Transverse colon (tissue), 4 donors: ENCODE data around the gene ZNF318. TPM values are rescaled to one million over a fixed set of nuclear protein-coding genes. Genes with fewer than 3 reads are reported as not detected.
"Not testable (repeated sequence)": the region's sequence is repeated elsewhere in the genome, so short reads cannot be mapped to it uniquely, and the experiment has no call there.

Experiments used
- DNase-seq: peaks from one replicate; pipeline ENCODE4 v3.0.0-alpha.2; 2019
- H3K27ac ChIP-seq, 4 donors: fragments of 200-600 bp; sonication (generic); 2 replicates each; pipeline ENCODE4 v1.5.1; 2016 to 2018; ENCODE audit warnings: inconsistent platforms in 4 of 4
- H3K27me3 ChIP-seq: fragments of 200-600 bp; sonication (generic); 2 replicates; pipeline ENCODE4 v1.5.1; 2017; ENCODE audit warnings: inconsistent platforms
- H3K36me3 ChIP-seq, 4 donors: fragments of 200-600 bp; sonication (generic); 2 replicates each; pipeline ENCODE4 v1.5.1; 2017 to 2019; ENCODE audit warnings: inconsistent platforms in 4 of 4
- H3K4me1 ChIP-seq, 4 donors: fragments of 200-600 bp; sonication (generic); 2 replicates each; pipeline ENCODE4 v1.5.1; 2017 to 2020; ENCODE audit warnings: inconsistent platforms in 4 of 4
- H3K4me3 ChIP-seq, 4 donors: fragments of 200-600 bp; sonication (generic); 1 replicate in 1 of 4; 2 replicates in 3 of 4; pipeline versions ENCODE4 v1.5.1 to v1.6.1; 2017 to 2019; ENCODE audit warnings: inconsistent platforms in 4 of 4
- H3K9me3 ChIP-seq, 2 donors: fragments of 200-600 bp; sonication (generic); 2 replicates each; pipeline ENCODE4 v1.5.1; 2017 to 2019; ENCODE audit warnings: inconsistent platforms in 2 of 2
- CTCF ChIP-seq, 5 experiments: fragments of 200-600 bp in 3 of 5; fragments of 450-650 bp in 2 of 5; sonication (generic) in 3 of 5; IDR thresholded peaks; 1 replicate in 2 of 5; 2 replicates in 3 of 5; pipeline ENCODE4 v1.5.1; 2016 to 2017; ENCODE audit warnings: antibody characterized with exemption in 5 of 5, inconsistent platforms in 3 of 5, mild to moderate bottlenecking in 2 of 5, moderate library complexity in 1 of 5
- EP300 ChIP-seq: sonication (generic); formaldehyde crosslinking; IDR thresholded peaks from one replicate; pipeline ENCODE4 v1.6.1; 2017; ENCODE audit warnings: antibody characterized with exemption, low read depth
- POLR2A ChIP-seq: fragments of 450-650 bp; IDR thresholded peaks from one replicate; pipeline ENCODE4 v1.6.1; 2016; ENCODE audit warnings: antibody characterized with exemption, mild to moderate bottlenecking, moderate library complexity
- POLR2AphosphoS5 ChIP-seq, 3 donors: sonication (generic); formaldehyde crosslinking; IDR thresholded peaks; one replicate each; pipeline ENCODE4 v1.6.1; 2016; ENCODE audit warnings: antibody characterized with exemption in 3 of 3
- WGBS, 2 donors: methylation state at CpG; one replicate each; pipeline ENCODE4 v1.1.5; 2018; ENCODE audit warnings: low coverage in 1 of 2; 5-methylcytosine and 5-hydroxymethylcytosine counted together
- in situ Hi-C, 4 donors: fragments of 200-750 bp; cut with MboI; loops; one replicate each; pipeline versions ENCODE4 v1.15.0 to v1.15.1; 2017; ENCODE audit warnings: low sequenced_read_pairs in 3 of 4, low pct_ligation_motif_present in 1 of 4, low pct_unique_long_range_greater_than_20kb in 1 of 4
- intact Hi-C: fragments of 100-400 bp; cut with DNase I; formaldehyde crosslinking; loops from one replicate; pipeline ENCODE4 v1.15.1; 2023; ENCODE audit warnings: low total_unique reads
- total RNA-seq, 4 donors: library from RNA; depleted of rRNA; stranded (reverse); fragments of >200 nt; gene quantifications; one replicate each; pipeline ENCODE4 v1.1.0, GENCODE V29; 2016

The ZNF318 gene
- total RNA-seq, 4 donors from 2014 or later = 13.0 to 17.5 (median 15.4) TPM

DNA sequence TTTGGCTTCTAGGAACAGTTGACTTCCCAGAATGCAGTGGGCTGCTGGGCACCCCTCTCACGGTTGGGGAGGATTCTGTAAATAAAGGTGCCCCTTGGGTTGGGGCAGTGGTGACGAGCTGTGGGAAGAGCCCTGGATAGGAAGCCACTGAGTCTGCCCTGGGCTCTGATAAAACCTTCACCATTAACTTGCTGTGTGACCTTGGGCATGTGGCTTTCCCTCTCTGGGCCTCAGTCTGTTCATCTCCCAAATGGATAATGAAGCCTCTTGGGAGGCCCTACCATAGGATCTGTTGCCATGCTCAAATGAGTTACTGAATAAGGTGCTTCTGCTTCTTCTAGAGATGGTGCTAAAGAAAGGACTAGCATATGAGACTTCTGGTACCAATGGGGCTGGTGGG lies 64.6 kb downstream of the ZNF318 start:
- H3K4me3 ChIP-seq = no peak overlapping the region
- DNase-seq = no peak
- in situ Hi-C loops = no loop called here
- H3K36me3 ChIP-seq = no peaks in the 10 kb centered on the region
- H3K4me1 ChIP-seq = peaks cover 0 to 12% (median 0%) of the 10 kb centered on the region in 4 donors
- no peak overlapping the region for H3K27ac ChIP-seq
- H3K9me3 ChIP-seq = no peaks in the 10 kb centered on the region
- TF ChIP-seq EP300 (no peak), CTCF (IDR thresholded peaks at IDR 0.05) (no peak), POLR2AphosphoS5 (IDR thresholded peaks at IDR 0.05) (no peak), POLR2A (no peak)
- peaks cover 12% of the 10 kb centered on the region for H3K27me3 ChIP-seq
- intact Hi-C loops = no loop called here
- WGBS, 2 donors = 95% methylated on average over 2 of the region's 2 CpGs; no CpG with 5 or more reads in 1 of the 2 donors

- no peak overlapping the region for H3K4me3 ChIP-seq
- no peak for DNase-seq
These were observed 65.1 kb downstream of the ZNF318 start for GRCh38 chr6:43304361-43304760.

GRCh38 chr6:43303751-43304331 lies 65.6 kb downstream of the ZNF318 start:
- Histone ChIP-seq H3K9me3 (no peaks in the 10 kb centered on the region), H3K36me3 (no peaks in the 10 kb centered on the region), H3K4me3 (no peak overlapping the region), H3K4me1 (peaks cover 0 to 9% (median 0%) of the 10 kb centered on the region in 4 donors), H3K27me3 (peaks cover 13% of the 10 kb centered on the region), H3K27ac (no peak overlapping the region)
- no peak for DNase-seq
- no peak for TF ChIP-seq CTCF (IDR thresholded peaks at IDR 0.05)
- no peak for TF ChIP-seq POLR2A
- TF ChIP-seq EP300 = no peak
- TF ChIP-seq POLR2AphosphoS5 (IDR thresholded peaks at IDR 0.05) = no peak
- in situ Hi-C loops (no loop called here), intact Hi-C loops (no loop called here)
- 75 to 80% methylated on average over 1 to 5 of the region's 8 CpGs for WGBS, 2 donors

More at GRCh38 chr6:43304361-43304760, 65.1 kb downstream of the ZNF318 start:
- H3K27me3 ChIP-seq = peaks cover 13% of the 10 kb centered on the region
- H3K36me3 ChIP-seq = no peaks in the 10 kb centered on the region
- peaks cover 0 to 12% (median 0%) of the 10 kb centered on the region in 4 donors for H3K4me1 ChIP-seq
- no peak overlapping the region for H3K27ac ChIP-seq
- TF ChIP-seq CTCF (IDR thresholded peaks at IDR 0.05) = no peak
- no peak for TF ChIP-seq POLR2A
- no peak for TF ChIP-seq EP300
- TF ChIP-seq POLR2AphosphoS5 (IDR thresholded peaks at IDR 0.05) = no peak
- in situ Hi-C loops (no loop called here), intact Hi-C loops (no loop called here)
- H3K9me3 ChIP-seq = no peaks in the 10 kb centered on the region
- 76% methylated on average over 3 of the region's 3 CpGs; no CpG with 5 or more reads in 1 of the 2 donors for WGBS, 2 donors

DNA sequence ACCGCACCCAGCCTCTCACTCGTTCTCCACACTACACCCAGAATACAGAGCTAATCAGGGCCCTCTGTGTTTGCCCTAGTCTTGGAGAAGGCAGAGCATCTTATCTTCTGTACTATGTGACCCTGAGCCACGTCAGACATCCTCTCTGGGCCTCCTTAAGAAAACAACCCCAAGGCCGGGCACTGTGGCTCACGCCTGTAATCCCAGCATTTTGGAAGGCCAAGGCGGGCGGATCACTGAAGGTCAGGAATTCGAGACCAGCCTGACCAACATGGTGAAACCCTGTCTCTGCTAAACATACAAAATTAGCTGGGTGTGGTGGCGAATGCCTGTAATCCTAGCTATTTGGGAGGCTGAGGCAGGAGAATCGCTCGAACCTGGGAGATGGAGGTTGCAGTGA lies 66.4 kb downstream of the ZNF318 start:
- H3K9me3 ChIP-seq, DNase-seq, H3K4me3 ChIP-seq, H3K27ac ChIP-seq, intact Hi-C loops, H3K4me1 ChIP-seq, in situ Hi-C loops, H3K27me3 ChIP-seq, H3K36me3 ChIP-seq: not testable (repeated sequence)
- 84 to 100% methylated on average over 2 to 11 of the region's 11 CpGs for whole genome bisulfite sequencing, 2 donors

- no peaks in the 10 kb centered on the region for H3K9me3 ChIP-seq
- in situ Hi-C loops (no loop called here), intact Hi-C loops (no loop called here)
- no peak for DNase-seq
- TF ChIP-seq CTCF (IDR thresholded peaks at IDR 0.05) (no peak), POLR2A (no peak), POLR2AphosphoS5 (IDR thresholded peaks at IDR 0.05) (no peak), EP300 (no peak)
- no peaks in the 10 kb centered on the region for H3K36me3 ChIP-seq
- H3K4me3 ChIP-seq = no peak overlapping the region
- WGBS, 2 donors = 92% methylated on average over 19 of the region's 19 CpGs; no CpG with 5 or more reads in 1 of the 2 donors
- H3K27ac ChIP-seq = no peak overlapping the region
- no peaks in the 10 kb centered on the region for H3K4me1 ChIP-seq
- peaks cover 3% of the 10 kb centered on the region for H3K27me3 ChIP-seq
These were observed 67.3 kb downstream of the ZNF318 start for GRCh38 chr6:43302126-43302525.
